GM19240 (cell line): ENCODE results near the gene SCART1.
"Not testable (repeated sequence)": the region's sequence is repeated elsewhere in the genome, so short reads cannot be mapped to it uniquely, and the experiment has no call there.

ENCODE experiments used
- DNase-seq: peaks from one replicate; pipeline ENCODE4 v3.0.0; 2011; ENCODE audit warnings: low spot score; ENCODE audit not compliant: insufficient read length

The SCART1 gene

DNA sequence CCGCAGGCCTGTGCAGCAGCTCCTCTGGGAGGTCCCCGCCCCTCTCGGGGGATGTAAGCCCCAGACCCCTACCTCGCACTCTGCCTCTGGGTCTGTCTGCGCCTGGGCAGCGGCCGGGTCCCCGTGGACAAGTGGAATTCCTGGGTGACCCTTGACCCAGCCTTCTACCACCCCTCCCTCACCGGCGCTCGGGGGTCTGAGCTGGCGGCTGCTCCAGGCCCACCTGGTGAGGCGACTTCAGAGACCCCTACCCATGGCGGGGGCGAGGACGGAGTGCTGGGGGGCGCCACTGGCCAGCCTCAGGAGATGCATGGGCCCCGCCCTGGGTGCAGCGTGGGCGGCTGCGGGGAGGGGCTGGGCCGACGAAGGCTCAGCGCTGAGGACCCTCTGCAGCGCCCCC lies 21.0 kb upstream of the SCART1 start:
- not testable (repeated sequence) for DNase-seq

DNA sequence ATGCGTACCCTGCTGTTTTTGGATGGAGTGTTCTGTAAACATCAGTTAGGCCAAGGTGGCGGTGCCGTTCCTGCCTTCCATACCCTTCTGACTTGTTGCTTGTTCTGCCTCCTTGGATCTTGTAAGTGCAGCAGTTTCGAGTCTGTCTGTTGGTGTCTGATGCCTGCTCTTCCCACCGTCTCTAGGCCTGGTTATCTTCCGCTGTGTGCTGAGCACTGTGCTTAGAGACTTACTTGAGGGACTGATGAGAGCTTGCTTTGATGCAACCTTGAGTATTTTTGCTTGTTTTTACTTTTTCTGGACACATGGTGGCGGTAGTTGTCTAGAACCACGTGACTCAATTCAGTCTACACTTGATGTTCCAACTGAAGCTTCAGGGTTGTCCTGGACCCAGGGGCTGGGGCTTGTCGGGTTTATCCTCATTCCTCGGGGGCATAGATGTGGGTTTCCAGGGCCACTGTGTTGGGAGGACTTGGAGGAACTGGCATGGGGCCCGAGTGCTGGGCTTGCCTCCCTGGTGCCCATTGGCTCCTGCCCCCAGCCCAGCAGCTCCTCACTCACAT lies 15.0 kb upstream of the SCART1 start:
- no peak for DNase-seq

DNA sequence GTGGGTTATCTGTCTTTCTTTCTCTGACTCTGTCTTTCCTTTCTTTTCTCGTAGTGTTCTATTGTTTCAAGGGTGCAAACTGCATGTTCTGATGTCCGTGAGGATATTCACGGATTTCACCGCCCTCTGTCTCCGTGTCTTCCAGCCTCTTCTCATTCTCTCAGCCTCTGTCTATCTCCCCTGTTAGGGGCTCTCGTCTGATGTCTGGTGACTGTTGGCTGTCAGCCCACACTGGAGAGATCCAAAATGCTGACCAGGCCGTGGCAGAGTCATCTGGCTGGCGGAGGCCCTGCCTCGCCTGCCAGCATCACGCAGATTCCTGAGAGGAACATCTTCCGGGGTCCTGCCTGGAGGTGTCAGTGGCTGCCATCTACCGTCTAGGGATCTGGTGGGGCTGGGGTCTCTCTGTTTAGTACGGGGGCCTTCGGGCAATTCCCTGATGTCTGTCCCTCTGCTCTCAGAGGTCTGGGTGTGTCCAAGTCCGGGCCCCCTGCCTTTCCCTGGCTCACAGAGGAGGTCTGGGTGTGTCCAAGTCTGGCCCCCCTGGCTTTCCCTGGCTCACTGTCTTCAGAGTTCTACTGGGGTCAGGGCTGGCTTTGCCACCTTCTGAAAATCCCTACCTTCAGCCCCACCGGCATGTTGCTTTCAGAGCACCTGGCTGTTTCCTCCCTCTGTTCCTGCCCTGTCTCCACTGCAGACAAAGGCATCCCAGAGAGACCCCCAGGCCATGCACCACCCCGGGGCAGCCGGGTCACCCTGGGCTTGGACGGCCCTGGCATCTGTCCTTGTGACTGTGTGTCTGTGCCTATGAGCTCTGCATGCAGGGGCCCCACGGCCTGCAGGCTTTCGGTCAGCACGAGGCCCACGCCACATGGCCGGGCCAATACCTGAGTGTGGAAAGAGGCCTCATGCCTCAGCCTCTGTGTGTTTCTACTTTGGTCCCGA lies 14.0 kb upstream of the SCART1 start:
- DNase-seq, result no peak

DNA sequence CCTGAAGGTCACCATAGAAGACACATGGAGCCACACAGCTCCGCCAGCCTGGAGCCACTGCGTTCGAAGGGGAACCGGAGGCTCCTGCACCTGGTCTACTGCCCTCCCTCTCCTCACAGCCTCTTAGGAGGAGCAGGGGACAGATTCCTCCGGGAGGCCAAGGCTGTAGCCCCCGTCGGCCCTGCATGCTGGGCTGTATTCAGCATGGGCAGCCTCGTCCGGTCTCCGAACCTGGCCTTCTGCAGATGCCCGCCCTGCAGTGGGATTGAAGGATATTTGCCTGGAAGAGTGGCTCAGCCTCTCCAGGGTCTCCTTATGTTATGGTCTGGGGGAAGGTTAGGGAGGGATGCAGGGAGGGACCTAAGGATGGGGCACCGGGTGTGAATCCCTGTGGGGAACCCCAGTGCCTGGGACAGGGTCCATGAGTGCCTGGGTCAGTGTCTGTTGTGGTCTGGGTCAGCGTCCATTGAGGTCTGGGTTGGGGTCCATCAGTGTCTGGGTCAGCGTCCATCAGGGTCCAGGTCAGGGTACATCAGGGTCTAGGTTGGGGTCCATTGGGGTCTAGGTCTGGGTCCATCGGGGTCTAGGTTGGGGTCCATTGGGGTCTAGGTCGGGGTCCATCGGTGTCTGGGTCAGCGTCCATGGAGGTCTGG lies 13.0 kb upstream of the SCART1 start:
- no peak for DNase-seq

DNA sequence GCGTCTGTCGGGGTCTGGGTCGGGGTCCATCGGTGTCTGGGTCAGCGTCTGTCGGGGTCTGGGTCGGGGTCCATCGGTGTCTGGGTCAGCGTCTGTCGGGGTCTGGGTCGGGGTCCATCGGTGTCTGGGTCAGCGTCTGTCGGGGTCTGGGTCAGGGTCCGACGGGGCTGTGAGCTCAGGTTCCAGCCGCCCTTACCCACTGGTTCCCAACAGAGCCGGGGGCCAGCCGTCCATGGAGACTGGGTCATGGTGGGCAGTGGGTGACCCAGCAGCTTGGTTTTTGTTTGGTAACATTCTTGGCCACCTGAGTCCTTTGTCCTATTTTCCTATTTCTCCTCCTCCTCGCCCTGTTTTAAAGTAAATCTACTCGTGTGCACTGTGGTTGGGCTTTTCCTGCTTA lies 12.4 kb upstream of the SCART1 start:
- not testable (repeated sequence) for DNase-seq

DNA sequence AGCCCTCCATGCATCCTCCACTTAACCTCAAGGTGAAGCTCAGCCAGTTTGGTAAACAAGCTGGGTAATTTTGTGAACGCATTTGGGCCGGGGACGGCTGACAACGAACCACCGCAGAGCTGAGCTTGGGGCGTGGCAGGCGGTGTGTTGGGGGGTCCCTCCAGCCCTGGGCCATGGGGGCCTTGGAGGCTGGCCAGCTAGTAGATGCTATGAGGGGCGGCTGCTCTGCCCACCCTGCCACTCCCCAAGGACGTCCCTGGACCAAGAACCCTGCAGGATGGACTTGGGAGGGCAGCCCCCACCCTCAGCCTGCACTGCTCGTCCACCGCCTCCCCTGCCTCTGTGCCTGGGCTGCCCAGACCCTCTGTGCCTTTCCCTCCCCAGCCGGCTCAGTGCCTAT lies 12.0 kb upstream of the SCART1 start:
- no peak for DNase-seq

DNA sequence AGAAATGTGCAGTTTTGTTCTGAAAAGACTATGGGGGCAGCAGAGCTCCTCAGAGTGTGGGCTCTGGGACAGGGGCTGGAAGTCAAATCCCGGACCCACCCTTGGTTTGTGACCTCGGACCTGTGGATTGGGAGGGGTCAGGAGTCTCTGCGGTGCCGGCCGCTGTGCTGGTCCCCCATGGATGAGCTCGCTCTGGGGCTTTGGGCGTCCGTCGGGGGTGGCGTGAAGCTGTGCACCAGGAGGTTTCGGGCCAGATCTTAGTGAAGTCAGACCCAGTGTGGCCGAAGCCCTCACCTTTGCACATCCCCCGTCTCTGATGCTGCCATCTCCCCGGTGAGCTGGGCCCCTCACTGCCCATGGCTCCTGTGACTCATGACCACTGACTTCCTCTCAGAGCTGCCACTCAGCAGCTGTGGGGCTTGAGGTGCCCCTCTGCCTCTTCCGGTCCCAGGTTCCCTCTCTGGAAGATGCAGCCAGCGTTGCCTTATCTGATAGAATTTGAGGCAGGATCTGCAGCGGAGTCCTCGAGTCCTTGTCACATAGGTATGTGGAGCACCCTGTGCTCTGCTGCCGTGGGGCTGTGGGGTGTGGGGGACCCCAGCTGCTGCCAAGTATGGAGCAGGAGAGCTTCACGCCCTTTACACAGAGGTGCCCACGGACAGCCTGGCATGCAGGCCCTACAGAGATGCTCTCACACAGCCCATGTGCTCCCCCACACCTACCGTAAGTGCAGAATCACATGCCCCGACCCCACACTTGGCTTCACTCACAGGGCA lies 11.4 kb upstream of the SCART1 start:
- no peak for DNase-seq

DNA sequence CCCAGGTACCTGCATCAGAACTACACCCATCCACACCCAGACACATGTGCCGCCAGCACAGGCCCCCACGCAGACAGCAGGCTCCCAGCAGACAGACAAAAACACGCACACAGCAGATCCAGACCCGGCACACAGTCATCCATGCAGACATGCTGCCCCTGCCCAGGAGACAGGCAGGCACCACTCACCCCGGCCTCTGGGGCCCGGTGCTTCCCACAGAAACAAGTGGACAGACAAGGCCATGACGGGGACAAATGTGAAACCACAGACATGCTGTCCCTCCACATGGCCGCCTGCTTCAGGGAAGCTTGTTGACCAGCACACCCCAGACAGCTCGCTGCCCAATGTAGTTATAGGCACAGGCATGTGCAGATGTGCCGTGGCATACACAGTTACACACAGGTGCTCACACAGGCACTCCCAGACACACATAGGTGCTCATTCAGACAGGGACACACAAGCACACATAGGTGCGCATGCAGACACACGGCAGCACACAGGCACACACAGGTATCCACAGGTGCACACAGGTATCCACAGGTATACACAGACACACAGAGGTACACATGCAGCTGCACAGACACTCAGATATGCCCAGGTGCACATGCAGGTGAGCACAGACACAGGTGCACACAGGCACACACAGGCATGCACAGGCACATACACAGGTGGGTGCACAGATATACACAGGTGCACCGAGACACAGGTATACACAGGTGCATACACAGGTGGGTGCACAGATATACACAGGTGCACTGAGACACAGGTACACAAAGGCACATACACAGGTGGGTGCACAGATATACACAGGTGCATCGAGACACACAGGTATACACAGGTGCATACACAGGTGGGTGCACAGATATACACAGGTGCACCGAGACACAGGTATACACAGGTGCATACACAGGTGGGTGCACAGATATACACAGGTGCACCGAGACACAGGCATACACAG lies 10.5 kb upstream of the SCART1 start:
- no peak for DNase-seq

DNA sequence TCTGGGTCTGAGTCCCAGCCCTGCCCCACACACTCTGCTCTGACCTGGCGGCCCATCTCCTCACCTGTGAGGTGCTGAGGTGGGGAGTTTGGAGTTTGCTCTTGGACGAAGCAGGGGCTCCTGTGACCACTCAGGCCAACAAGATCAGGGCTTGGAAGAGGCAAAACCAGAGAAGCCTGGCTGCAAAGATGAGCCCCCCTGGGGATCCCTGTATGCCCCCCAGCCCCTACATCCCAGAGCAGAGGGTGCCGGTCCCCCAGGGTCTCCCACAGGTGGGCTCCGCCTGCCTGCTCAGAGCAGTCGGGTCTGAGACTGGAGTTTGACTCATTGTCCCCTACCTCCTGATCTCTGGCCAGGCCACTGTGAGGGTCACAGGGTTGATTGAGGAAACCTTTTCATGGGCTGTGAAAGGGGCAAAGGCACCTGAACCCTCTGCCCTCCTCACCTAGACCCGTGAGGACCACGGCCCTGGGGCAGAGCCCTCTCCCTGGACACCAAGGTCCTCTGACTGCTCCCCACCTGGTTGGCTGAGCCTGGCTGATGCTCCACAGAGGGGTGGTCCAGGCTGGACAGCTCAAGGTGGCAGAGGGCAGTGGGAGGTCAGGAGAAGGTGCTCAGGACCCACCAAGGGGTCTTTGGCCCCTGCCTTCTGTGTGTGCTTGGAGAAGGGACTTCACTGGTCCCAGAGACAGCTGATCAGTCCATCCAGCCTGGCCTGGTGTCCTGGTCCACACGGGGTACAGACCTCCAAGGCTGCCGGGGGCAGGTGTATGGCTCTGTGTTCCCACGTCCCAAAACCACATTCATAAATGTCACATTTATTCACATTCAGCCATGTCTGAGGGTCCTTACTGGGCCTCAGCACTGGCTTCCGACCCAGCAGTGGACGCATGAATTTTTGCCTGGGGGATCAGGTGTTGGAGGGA lies 9.1 kb upstream of the SCART1 start:
- no peak for DNase-seq

DNA sequence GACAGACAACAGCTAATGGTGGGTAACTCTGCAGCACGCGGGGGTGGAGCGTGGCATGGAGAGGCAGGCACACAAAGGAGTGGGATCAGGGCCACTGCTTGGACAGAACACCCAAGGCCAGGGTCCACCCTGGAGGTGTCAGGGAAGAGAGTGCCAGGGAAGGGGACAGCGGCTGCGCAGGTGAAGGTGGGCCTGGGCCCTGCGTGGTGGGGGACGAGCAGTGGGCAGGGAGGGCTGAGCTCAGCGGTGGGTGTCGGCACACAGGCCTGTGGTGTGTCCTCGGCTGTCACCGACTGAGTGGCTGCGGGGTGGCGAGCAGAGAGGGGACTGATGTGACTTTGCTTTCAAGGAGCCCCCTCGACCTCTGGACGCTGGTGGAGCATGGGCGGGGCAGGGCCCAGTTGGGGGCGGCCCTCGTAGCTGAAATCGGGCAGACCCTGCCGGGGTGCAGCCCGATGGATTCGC lies 8.4 kb upstream of the SCART1 start:
- DNase-seq, result no peak

DNA sequence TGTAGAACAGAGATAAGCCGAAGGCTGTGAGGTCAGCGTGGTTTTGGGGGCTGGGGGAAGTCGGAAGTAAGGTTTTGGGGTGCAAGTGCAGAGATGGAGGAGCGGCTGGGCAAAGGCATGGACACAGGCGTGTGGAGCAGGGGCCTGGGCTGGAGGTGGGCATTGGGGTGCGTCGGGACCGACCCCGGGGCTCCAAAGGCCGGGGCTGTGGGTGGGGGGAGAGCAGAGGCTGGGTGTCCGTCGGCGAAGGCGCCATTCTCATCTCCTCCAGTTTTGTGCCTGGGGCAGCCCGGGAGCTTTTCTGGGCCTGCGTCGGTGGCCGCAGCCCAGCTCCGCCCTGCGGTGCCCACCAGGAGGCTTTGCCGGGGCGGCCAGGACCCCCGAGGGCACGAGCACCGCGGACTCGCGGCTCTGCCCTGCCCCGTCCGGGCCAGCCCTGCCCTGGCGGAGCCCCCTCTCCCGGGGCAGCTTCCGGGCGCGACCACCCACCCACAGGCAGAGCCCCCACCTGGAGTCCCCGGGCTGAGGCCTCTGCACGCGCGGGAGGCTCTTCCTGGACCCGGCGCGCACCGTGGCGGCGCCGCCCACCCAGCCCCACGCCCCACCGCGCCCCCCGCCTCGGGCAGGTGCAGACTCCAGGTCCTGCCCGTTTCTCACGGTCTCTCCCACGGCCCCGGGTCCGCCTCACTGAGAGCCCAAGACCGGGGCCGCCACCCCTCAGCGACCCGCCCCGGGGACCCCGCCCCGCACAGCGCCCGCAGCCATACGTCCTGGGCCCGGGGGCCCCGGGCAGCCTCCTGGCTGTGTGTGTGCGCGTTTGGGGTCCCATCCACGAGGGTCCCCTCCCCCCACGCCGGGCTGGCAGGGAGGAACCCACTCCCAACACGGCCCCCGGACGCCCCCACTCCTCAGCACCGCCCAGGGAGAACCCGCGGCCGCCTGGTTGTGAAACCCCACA lies 7.7 kb upstream of the SCART1 start:
- no peak for DNase-seq

DNA sequence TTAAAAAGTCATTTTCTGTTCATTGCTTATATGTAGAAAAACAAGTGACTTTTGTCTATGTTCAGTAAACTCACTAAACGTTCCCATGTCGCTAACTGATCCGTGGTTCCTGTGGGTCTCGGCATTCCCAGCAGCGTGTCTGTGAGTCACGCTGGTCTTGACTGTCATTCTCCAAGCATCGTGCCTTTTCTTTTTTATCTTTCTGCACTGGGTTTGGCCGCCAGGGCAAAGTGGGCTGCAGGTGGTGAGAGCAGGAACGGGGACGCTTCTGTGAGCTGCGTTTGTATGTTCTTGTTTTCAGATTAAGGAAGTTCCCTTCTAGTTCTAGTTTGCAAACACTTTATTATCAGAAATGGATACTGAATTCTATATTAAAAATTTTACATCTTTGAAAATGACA lies 6.8 kb upstream of the SCART1 start:
- no peak for DNase-seq

DNA sequence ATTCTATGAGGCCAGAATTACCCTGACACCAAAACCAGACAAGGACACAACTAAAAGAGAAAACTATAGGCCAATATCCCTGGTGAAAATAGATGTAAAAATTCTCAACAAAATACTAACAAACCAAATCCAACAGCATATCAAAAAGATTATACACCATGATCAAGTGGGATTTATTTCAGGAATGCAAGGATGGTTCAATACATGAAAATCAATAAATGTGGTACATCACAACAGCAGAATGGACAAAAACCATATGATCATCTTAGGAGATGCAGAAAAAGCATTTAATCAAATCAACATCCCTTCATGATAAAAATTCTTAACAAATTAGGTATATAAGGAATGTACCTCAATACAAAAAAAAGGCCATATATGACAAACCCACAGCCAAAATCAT lies 5.6 kb upstream of the SCART1 start:
- DNase-seq, result no peak

DNA sequence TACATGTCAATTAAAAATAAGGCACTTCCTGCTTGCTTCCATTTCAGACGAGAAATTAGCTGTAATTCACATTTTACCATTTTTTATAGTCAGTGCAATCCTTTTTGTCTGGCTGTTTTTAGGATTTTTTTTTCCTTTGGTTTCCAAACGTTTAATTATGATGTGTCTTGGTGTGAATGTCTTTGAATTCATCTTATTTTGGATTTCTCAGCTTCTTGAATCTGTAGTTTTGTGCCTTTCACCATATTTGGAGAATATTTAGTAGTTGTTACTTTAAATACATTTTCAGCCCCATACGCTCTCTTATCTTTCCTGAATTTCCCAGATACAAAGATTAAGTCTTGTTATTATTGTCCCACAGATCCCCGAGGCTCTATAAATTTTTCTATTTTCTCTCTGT lies 2.4 kb upstream of the SCART1 start:
- DNase-seq, result no peak

DNA sequence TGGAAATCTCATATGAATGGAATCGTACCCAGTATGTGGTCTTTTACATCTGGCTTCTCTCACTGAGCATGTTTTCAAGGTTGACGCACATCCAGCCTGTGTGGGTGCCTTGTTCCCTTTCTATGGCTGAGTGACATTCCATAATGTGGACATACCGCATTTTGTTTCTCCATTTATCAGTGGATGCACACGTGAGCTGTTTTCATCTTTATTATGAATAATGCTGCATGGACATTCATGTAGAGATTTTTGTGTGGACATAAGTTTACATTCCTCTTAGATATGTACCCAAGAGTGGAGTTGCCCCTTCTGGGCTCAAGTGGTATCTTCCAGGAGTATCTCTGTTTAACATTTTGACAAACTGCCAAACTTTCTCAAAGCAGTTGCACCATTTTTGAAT lies 1.3 kb upstream of the SCART1 start:
- DNase-seq, result no peak

DNA sequence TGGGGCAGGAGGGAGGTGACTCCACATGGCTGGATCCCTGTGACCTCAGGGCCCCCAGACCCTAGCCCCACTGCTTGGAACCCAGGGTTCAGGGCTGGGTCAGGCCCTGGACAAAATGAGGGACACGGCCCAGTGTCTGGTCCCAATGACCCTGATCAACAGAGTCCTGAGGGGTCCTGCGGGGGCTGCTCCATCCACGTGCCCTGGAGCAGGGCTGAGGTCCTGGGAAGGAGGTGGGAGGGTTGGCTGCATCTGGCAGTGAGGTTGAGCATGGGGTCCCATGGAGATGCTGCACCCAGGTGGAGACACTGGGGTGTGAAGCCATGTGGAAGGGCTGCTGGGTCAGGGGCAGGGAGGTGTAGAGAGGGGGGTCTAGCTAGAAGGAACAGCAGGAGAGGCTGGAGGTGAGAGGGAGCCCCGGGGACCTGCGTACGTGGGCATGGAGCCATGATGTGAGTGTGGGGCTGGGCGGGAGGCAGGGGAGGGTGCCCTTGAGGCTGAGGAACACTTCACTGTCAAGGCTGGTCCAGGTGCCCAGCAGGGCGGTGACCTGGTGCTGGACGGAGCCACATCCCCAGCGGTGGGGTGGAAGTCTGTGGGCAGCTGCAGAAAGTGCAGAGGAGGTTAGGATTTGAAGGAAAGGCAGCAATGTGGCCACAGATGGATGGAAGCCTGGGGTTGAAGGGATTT lies 604 bp downstream of the SCART1 start:
- no peak for DNase-seq

DNA sequence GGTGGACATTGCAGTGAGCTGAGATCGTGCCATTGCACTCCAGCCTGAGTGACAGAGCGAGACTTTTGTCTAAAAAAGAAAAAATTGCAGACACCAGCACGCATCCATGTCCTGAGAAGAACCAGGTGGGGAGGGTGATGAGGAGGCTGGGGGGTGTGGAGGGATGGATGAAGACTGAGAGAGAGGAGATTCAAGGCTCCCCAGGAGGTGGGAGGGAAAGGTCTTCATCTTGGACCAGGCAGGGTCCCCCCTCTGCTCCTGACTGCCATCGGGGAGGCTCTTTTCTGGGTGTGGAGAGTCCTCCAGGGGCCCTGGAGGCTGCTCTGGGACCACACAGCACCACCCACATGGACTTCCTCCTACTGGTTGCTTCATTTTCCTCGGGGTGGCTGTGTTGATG lies 1.5 kb downstream of the SCART1 start:
- DNase-seq, result no peak

DNA sequence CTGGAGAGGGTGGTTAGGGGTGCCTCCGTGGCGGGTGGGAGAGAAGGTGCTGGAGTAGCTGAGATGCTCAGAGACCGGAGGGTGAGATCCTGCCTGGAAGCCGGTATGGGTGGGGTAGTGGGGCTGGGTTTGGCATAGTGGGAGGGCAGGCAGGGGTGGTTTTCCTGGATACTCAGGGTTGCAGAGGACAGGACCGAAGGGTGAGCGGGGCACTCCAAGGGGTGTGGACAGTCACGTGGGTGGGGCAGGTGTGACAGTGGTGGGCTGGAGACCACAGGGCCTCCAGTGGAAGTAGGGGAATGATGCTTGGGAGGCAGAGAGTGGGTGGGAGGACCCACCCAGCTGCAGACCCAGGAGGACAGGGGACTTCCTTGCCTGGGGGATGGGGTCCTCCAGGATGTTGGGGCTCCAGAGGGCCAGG lies 1.9 kb downstream of the SCART1 start:
- no peak for DNase-seq
